Measurements from ENCODE around the gene DNAJC5. TPM values are rescaled to one million over a fixed set of nuclear protein-coding genes. Genes with fewer than 3 reads are reported as not detected.

Gene DNAJC5
- total RNA-seq, 2 donors from 2014 or later = 32.9 to 44.2 TPM

DNA sequence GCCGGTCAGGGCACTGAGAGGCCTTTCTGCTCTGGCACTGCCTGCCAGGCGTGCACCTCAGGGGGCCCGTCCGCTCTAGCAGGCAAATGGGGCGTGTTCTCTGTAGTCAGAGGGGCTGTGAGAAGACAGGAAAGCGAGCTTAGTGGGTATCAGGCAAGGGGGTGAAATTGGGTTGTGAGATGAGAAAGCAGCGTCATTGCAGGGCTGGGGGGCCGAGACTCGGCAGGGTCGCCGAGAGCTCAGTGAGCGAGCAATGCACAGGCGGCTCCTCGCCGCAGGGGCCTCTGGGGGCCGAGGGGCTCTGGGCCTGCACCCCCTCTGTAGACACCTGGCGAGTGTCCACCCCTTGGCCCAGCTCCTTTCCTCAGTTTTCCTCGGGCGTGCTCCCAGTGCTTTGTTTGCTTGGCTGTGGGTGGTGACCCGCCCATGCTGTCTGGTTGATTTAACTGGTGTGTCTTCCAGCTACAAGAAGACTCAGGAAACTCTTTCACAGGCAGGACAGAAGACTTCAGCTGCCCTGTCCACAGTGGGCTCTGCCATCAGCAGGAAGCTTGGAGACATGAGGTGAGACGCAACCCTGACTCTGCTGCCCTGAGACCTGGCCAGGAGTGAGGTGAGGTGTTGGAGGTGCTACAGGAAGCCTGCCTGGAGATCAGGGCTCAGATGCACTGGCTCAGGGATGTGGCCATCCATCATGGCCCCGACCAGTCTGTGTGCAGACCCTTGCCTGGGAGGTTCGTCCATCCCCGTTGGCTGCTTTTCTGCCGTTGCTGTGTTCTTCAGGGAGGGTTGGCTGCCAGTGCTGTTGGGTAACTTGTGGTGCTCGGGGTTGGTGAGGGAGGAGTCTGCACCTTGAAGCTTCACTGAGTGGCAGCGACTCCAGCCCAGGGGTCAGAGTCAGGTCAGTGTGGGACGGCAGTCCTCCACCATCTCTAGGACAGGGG lies 12.4 kb upstream of the DNAJC5 start:
- ATAC-seq = no peak
- Histone ChIP-seq H3K36me3 (replicated peaks in 1 of 2; ENCODE audit: insufficient read depth in 1 of 2, low read depth in 2 of 2) (peaks cover 0 to 22% of the 10 kb centered on the region in 2 donors), H3K9me3 (no peaks in the 10 kb centered on the region), H3K27ac (no peak overlapping the region), H3K27me3 (no peaks in the 10 kb centered on the region), H3K4me3 (no peak overlapping the region), H3K4me1 (no peaks in the 10 kb centered on the region)
- TF ChIP-seq, protein P1, sequence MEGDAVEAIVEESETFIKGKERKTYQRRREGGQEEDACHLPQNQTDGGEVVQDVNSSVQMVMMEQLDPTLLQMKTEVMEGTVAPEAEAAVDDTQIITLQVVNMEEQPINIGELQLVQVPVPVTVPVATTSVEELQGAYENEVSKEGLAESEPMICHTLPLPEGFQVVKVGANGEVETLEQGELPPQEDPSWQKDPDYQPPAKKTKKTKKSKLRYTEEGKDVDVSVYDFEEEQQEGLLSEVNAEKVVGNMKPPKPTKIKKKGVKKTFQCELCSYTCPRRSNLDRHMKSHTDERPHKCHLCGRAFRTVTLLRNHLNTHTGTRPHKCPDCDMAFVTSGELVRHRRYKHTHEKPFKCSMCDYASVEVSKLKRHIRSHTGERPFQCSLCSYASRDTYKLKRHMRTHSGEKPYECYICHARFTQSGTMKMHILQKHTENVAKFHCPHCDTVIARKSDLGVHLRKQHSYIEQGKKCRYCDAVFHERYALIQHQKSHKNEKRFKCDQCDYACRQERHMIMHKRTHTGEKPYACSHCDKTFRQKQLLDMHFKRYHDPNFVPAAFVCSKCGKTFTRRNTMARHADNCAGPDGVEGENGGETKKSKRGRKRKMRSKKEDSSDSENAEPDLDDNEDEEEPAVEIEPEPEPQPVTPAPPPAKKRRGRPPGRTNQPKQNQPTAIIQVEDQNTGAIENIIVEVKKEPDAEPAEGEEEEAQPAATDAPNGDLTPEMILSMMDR (IDR thresholded peaks at IDR 0.05) = no peak
- no peak for TF ChIP-seq POLR2A (IDR thresholded peaks at IDR 0.05)
- intact Hi-C loops (cut with DNase I) = no loop called here
- DNase-seq = no peak
- WGBS, 2 donors = 89 to 91% methylated on average over 20 to 27 of the region's 28 CpGs

DNA sequence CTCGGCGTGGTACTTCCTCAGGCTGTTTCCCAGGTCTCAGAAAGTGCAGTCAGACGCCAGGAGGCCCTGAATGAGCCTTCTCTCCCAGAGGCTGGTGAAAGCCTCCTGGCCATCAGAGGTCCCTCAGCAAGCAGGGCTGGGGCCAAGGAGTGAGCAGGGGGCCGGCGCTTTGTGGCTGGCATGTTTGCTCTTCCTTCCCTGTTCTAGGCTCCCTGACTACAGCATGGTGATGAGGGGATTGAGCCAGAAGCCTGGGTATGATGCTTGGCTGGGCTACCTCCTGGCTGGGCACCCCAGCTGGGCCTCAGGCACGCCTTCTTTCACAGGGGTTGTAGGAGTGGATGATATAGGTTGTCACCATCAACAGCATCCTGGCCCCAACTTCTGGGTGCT lies 11.7 kb upstream of the DNAJC5 start:
- Histone ChIP-seq H3K9me3 (no peaks in the 10 kb centered on the region), H3K4me3 (no peak overlapping the region), H3K4me1 (no peaks in the 10 kb centered on the region), H3K36me3 (replicated peaks in 1 of 2; ENCODE audit: insufficient read depth in 1 of 2, low read depth in 2 of 2) (peaks cover 0 to 22% of the 10 kb centered on the region in 2 donors), H3K27ac (no peak overlapping the region), H3K27me3 (no peaks in the 10 kb centered on the region)
- WGBS, 2 donors = 85 to 100% methylated on average over 2 to 6 of the region's 6 CpGs
- DNase-seq (no peak), ATAC-seq (no peak)
- intact Hi-C loops (cut with DNase I) = no loop called here
- no peak for TF ChIP-seq POLR2A (IDR thresholded peaks at IDR 0.05)
- TF ChIP-seq, protein P1 (IDR thresholded peaks at IDR 0.05) = no peak

DNA sequence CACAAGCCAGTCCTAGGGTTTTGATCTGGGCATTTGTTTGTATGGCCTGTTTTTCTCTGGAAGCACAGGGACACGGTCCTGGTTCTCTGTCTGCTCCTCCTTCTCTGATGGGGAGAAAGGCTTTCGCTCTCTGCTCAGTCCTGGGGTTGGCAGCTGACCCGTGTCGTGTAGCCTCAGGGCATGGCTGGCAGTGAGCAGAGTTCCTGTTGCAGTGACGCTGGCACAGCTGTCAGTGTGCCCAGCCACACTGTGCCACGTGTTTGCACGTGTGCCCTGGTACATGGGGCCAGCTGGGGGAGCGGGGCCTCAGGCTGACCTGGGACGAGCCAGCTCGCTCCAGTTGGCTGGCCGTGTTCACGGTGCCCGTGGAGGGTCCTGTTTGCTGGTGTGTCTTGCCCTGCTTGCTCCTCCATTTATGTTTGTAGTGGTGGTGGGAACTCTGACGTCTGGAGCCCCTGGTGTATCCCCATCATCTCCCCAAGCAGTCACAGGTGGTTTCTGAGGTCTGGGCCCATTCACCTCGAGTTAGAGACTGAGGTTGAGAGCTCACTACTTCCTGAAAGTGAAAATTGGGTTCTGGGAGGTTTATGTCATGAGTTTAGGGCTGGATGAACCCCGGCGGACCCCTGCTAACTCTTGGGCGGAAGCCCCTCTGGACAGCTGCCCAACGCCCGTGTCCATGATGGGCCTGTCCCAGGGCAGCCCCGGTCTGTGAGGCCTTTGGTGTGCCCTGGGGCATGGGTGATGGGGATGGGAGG lies 10.2 kb upstream of the DNAJC5 start:
- Histone ChIP-seq H3K27me3 (no peaks in the 10 kb centered on the region), H3K27ac (no peak overlapping the region), H3K4me1 (no peaks in the 10 kb centered on the region), H3K36me3 (replicated peaks in 1 of 2; ENCODE audit: insufficient read depth in 1 of 2, low read depth in 2 of 2) (peaks cover 0 to 22% of the 10 kb centered on the region in 2 donors), H3K9me3 (no peaks in the 10 kb centered on the region), H3K4me3 (no peak overlapping the region)
- TF ChIP-seq, protein P1 (IDR thresholded peaks at IDR 0.05) = no peak
- ATAC-seq (no peak), DNase-seq (no peak)
- 66 to 76% methylated on average over 7 to 21 of the region's 21 CpGs for WGBS, 2 donors
- intact Hi-C loops (cut with DNase I) = no loop called here

DNA sequence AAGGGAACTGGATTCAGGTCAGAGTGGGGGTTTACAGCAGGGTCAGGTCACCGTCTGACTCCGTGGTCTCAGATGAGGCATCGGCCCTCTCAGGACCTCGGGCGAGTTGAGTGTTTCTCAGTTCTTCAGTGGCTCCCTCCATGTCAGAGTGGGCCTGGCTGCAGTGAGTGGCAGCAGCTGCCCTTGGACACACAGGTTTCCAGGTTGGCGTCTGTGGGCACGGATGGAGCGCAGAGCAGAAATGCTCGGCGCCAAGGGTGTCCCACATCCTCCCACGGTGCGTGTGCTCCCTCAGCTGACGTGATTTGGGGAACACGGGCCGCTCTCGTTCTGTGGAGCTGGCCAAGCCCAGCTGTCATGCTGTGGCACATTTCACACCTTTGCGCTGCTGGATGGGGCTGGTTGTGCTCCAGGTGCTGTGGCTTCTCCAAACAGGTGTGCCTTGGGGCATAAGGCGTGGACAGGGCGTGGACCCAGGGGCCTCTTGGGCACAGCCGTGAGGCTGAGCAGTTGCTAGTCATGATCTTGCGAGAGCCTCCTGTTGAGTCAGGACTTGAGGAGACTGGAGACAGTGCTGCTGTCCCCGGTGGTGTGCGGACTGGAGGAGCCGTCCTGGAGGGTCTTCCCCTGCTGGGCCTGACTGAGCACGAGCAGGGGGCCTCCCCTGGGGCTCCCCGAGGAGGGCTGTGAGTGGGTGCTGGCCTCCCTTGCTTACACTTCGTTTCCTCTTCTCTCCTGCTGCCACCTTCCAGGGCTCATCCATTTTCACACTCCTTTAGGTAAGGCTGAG lies 9.5 kb upstream of the DNAJC5 start:
- no peak overlapping the region for H3K27ac ChIP-seq
- DNase-seq (no peak), ATAC-seq (no peak)
- TF ChIP-seq, protein P1 (IDR thresholded peaks at IDR 0.05) = no peak
- no peak for TF ChIP-seq POLR2A (IDR thresholded peaks at IDR 0.05)
- 87 to 89% methylated on average over 17 to 26 of the region's 27 CpGs for WGBS, 2 donors
- H3K4me3 ChIP-seq = no peak overlapping the region
- H3K9me3 ChIP-seq = no peaks in the 10 kb centered on the region
- H3K4me1 ChIP-seq = no peaks in the 10 kb centered on the region
- peaks cover 6 to 22% of the 10 kb centered on the region in 2 donors for H3K36me3 ChIP-seq (replicated peaks in 1 of 2; ENCODE audit: insufficient read depth in 1 of 2, low read depth in 2 of 2)
- no peaks in the 10 kb centered on the region for H3K27me3 ChIP-seq
- intact Hi-C loops (cut with DNase I) = no loop called here

Data from body of pancreas (tissue), 4 donors.